OCI-LY7 (cell line): Measurements from ENCODE around the gene KSR1. TPM values are rescaled to one million over a fixed set of nuclear protein-coding genes. Genes with fewer than 3 reads are reported as not detected.

Experiments
- BruUV-seq: library from RNA; stranded (reverse); fragments of 400-500 nt; replicated peaks from 2 replicates; lab custom pipeline; 2021; lab: Mats Ljungman, UMichigan
- CTCF ChIA-PET: fragments of 300-600 bp; sonication (Branson Sonifier 250); formaldehyde crosslinking; loops from one replicate; lab custom pipeline; 2022; ENCODE audit warnings: antibody characterized with exemption; ENCODE audit not compliant: unreplicated experiment; lab: Charles Lee
- POLR2A ChIA-PET: fragments of 300-600 bp; sonication (Branson Sonifier 250); formaldehyde crosslinking; loops from one replicate; lab custom pipeline; 2022; ENCODE audit warnings: antibody characterized with exemption; lab: Charles Lee
- DNase-seq: peaks from one replicate; pipeline ENCODE4 v3.0.0-alpha.2; 2015; ENCODE audit warnings: low spot score
- H2AFZ ChIP-seq: fragments of 200-600 bp; sonication (generic), shearing (Covaris generic); 2 replicates; pipeline ENCODE4 v1.6.1; 2014; ENCODE audit warnings: mild to moderate bottlenecking, antibody characterized with exemption, low read length, moderate library complexity
- H3K27ac ChIP-seq: fragments of 200-600 bp; sonication (generic); 2 replicates; pipeline ENCODE4 v1.5.1; 2014; ENCODE audit warnings: mixed run types, low read depth, mild to moderate bottlenecking, moderate library complexity, low read length, inconsistent platforms; ENCODE audit not compliant: poor library complexity, severe bottlenecking
- H3K36me3 ChIP-seq: fragments of 200-600 bp; sonication (generic); 2 replicates; pipeline ENCODE4 v1.6.1; 2014; ENCODE audit warnings: mild to moderate bottlenecking, antibody characterized with exemption, low read length, moderate library complexity, mixed read lengths; ENCODE audit not compliant: insufficient read depth
- H3K4me1 ChIP-seq: fragments of 200-600 bp; sonication (generic); 2 replicates; pipeline ENCODE4 v1.5.1; 2014; ENCODE audit warnings: mild to moderate bottlenecking, low read length; ENCODE audit not compliant: insufficient read depth, poor library complexity, severe bottlenecking
- H3K4me2 ChIP-seq: fragments of 200-600 bp; sonication (generic); 2 replicates; pipeline ENCODE4 v1.6.1; 2014; ENCODE audit warnings: mild to moderate bottlenecking, low read length
- H3K4me3 ChIP-seq: fragments of 200-600 bp; sonication (generic); 2 replicates; pipeline ENCODE4 v1.5.1; 2014; ENCODE audit warnings: mild to moderate bottlenecking, low read depth, low read length; ENCODE audit not compliant: poor library complexity, severe bottlenecking
- H3K79me2 ChIP-seq: fragments of 200-600 bp; sonication (generic); 2 replicates; pipeline ENCODE4 v1.6.1; 2016; ENCODE audit warnings: low read depth, mild to moderate bottlenecking, low read length, moderate library complexity, mixed read lengths; ENCODE audit not compliant: insufficient read depth
- H3K9me2 ChIP-seq: fragments of 200-600 bp; sonication (generic); 2 replicates; pipeline ENCODE4 v1.6.1; 2016; ENCODE audit warnings: mild to moderate bottlenecking, low read length, mixed read lengths; ENCODE audit not compliant: insufficient read depth
- H3K9me3 ChIP-seq: fragments of 200-600 bp; sonication (generic); 2 replicates; pipeline ENCODE4 v1.6.1; 2014; ENCODE audit warnings: mild to moderate bottlenecking, mixed run types, low read length, mixed read lengths
- H4K20me1 ChIP-seq: fragments of 200-600 bp; sonication (generic); 2 replicates; pipeline ENCODE4 v1.6.1; 2014; ENCODE audit warnings: mild to moderate bottlenecking, antibody characterized with exemption, low read length, moderate library complexity, mixed read lengths; ENCODE audit not compliant: insufficient read depth
- CTCF ChIP-seq: fragments of 200-600 bp; sonication (generic); conservative IDR thresholded peaks from 2 replicates; pipeline ENCODE4 v1.5.1; 2014; ENCODE audit warnings: mild to moderate bottlenecking, antibody characterized with exemption, low read length, moderate library complexity, mixed read lengths
- EZH2phosphoT487 ChIP-seq: fragments of 200-600 bp; sonication (generic); IDR thresholded peaks from 2 replicates; pipeline ENCODE4 v1.6.1; 2018; ENCODE audit warnings: low read depth, borderline replicate concordance, mild to moderate bottlenecking, mixed run types, antibody characterized with exemption, low read length, moderate library complexity, mixed read lengths
- intact Hi-C: fragments of 100-400 bp; cut with micrococcal nuclease; formaldehyde crosslinking; loops from one replicate; pipeline ENCODE4 v1.10.0; 2022; ENCODE audit not compliant: unreplicated experiment
- total RNA-seq, 2 experiments: library from RNA; depleted of rRNA in 1 of 2; stranded (reverse); fragments of >200 nt in 1 of 2; shearing (Covaris generic) in 1 of 2; gene quantifications; 2 replicates each; pipeline ENCODE4 v1.2.3, GENCODE V29; 2014 to 2022

KSR1 gene
- total RNA-seq, 2 experiments from 2014 or later = 2.2 to 4.1 TPM

- ChIA-PET CTCF (no interaction called here), POLR2A (interaction anchor here (1.1 kb wide), 1 partner anchor 11 kb away, joined by 5 read pairs; no protein-coding TSS in a partner anchor)
- TF ChIP-seq EZH2phosphoT487 (no peak), CTCF (no peak)
- H4K20me1 ChIP-seq = no peaks in the 10 kb centered on the region
- no peak overlapping the region for H3K27ac ChIP-seq
- H3K36me3 ChIP-seq = no peaks in the 10 kb centered on the region
- H3K4me3 ChIP-seq = no peak overlapping the region
- no peak for DNase-seq
- H2AFZ ChIP-seq = no peak overlapping the region
- H3K79me2 ChIP-seq = no peaks in the 10 kb centered on the region
- H3K4me2 ChIP-seq = no peak overlapping the region
- no TSS peak for BruUV-seq
- H3K4me1 ChIP-seq = no peaks in the 10 kb centered on the region
- H3K9me3 ChIP-seq = no peaks in the 10 kb centered on the region
- intact Hi-C loops = no loop called here
- no peaks in the 10 kb centered on the region for H3K9me2 ChIP-seq
These were observed 132.1 kb downstream of the KSR1 start for GRCh38 chr17:27588354-27588753.

- intact Hi-C loops = no loop called here
- ChIA-PET CTCF (no interaction called here), POLR2A (no interaction called here)
- Histone ChIP-seq H3K9me3 (no peaks in the 10 kb centered on the region), H3K4me1 (no peaks in the 10 kb centered on the region), H3K79me2 (no peaks in the 10 kb centered on the region), H3K36me3 (no peaks in the 10 kb centered on the region), H3K9me2 (no peaks in the 10 kb centered on the region), H3K4me2 (no peak overlapping the region), H2AFZ (no peak overlapping the region), H3K27ac (no peak overlapping the region), H4K20me1 (no peaks in the 10 kb centered on the region), H3K4me3 (no peak overlapping the region)
- BruUV-seq = no TSS peak
- TF ChIP-seq CTCF (no peak), EZH2phosphoT487 (no peak)
- no peak for DNase-seq
These were observed 134.6 kb downstream of the KSR1 start for GRCh38 chr17:27590864-27591263.

- H3K36me3 ChIP-seq = no peaks in the 10 kb centered on the region
- no peaks in the 10 kb centered on the region for H3K9me2 ChIP-seq
- intact Hi-C loops = no loop called here
- no peaks in the 10 kb centered on the region for H3K4me1 ChIP-seq
- no peaks in the 10 kb centered on the region for H3K9me3 ChIP-seq
- no peak overlapping the region for H3K4me2 ChIP-seq
- DNase-seq = no peak
- no peak overlapping the region for H2AFZ ChIP-seq
- TF ChIP-seq EZH2phosphoT487 = no peak
- no peak for TF ChIP-seq CTCF
- no peaks in the 10 kb centered on the region for H3K79me2 ChIP-seq
- H3K4me3 ChIP-seq = no peak overlapping the region
- ChIA-PET POLR2A (no interaction called here), CTCF (no interaction called here)
- H4K20me1 ChIP-seq = no peaks in the 10 kb centered on the region
- no peak overlapping the region for H3K27ac ChIP-seq
- no TSS peak for BruUV-seq
These were observed 135.7 kb downstream of the KSR1 start for GRCh38 chr17:27591986-27592385.
